Central memory CD8-positive, alpha-beta T cell (primary cell): ENCODE measurements around the gene HDAC9.

Experiments
- ATAC-seq: fragments of 150-1000 bp; cut with Tn5 transposase; replicated peaks from 2 replicates; pipeline ENCODE4 v1.10.0; 2022; ENCODE audit warnings: mild to moderate bottlenecking, moderate FRiP score, moderate number of reproducible peaks; ENCODE audit not compliant: poor library complexity, severe bottlenecking; ENCODE audit errors: extremely low read depth
- DNase-seq, 2 donors: peaks; one replicate each; pipeline ENCODE4 v3.0.0; 2021; ENCODE audit warnings: low spot score in 2 of 2
- H3K27ac Mint-ChIP-seq: one replicate; pipeline ENCODE4 v1.8.0; 2022; ENCODE audit warnings: low read depth, mild to moderate bottlenecking, moderate library complexity, mixed read lengths
- H3K27me3 Mint-ChIP-seq: one replicate; pipeline ENCODE4 v1.8.0; 2022; ENCODE audit warnings: mixed read lengths
- H3K36me3 Mint-ChIP-seq: one replicate; pipeline ENCODE4 v1.8.0; 2022; ENCODE audit warnings: mild to moderate bottlenecking, moderate library complexity, mixed read lengths; ENCODE audit not compliant: insufficient read depth
- H3K4me1 Mint-ChIP-seq: one replicate; pipeline ENCODE4 v1.8.0; 2022; ENCODE audit warnings: mixed read lengths
- H3K4me3 Mint-ChIP-seq: one replicate; pipeline ENCODE4 v1.8.0; 2022; ENCODE audit warnings: mild to moderate bottlenecking, moderate library complexity, mixed read lengths
- H3K9me3 Mint-ChIP-seq: one replicate; pipeline ENCODE4 v1.8.0; 2022; ENCODE audit warnings: mixed read lengths

Gene HDAC9

GRCh38 chr7:18497800-18498199 is 2.3 kb downstream of the HDAC9 start:
- Mint-ChIP-seq H3K9me3 (no peaks in the 10 kb centered on the region), H3K27ac (no peak overlapping the region), H3K4me1 (peaks cover 12% of the 10 kb centered on the region), H3K27me3 (no peaks in the 10 kb centered on the region), H3K4me3 (no peak overlapping the region), H3K36me3 (no peaks in the 10 kb centered on the region)
- ATAC-seq (no peak), DNase-seq (no peak)

- no peaks in the 10 kb centered on the region for H3K36me3 Mint-ChIP-seq
- DNase-seq (no peak), ATAC-seq (no peak)
- peaks cover 12% of the 10 kb centered on the region for H3K4me1 Mint-ChIP-seq
- H3K9me3 Mint-ChIP-seq: no peaks in the 10 kb centered on the region
- H3K4me3 Mint-ChIP-seq: no peak overlapping the region
- H3K27me3 Mint-ChIP-seq: no peaks in the 10 kb centered on the region
- no peak overlapping the region for H3K27ac Mint-ChIP-seq
Measured at GRCh38 chr7:18498341-18498740, 2.8 kb downstream of the HDAC9 start.

DNA sequence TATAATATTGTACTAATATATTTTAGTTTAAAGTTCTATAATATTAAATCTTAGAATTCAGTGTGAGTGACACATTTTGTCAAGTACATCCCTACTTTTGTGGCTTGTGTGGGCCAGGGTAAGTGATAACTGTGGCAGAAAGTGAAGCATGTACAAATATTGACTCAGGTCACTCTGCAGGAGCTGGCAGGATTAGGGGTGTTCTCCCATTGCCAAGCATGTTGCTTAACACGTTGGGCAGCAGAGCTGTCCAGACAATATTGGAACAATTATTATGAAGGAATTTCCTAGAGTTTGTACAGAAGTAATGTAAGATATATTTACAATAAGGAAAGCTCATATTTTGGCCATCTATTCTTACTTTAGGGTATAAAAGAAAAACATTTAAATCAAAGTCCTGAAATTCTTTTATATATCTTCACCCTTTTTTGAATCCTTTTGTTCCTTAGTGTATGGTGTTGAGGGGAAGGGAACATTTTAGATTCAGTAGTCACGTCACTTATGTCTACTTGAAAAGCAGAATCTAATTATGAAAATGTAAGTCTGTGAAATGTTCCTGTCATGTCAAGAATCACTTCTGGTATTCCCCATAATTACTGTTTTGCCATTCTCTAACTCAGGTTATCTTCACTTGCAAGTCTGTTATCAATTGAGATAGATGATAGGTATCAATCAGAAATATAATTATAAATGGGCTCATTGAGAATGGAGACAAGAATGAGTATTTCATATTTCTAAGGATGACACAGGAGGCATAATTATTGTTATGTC is 4.0 kb downstream of the HDAC9 start:
- no peak for ATAC-seq
- DNase-seq: no peak
- peaks cover 12% of the 10 kb centered on the region for H3K4me1 Mint-ChIP-seq
- H3K27ac Mint-ChIP-seq: no peak overlapping the region
- H3K27me3 Mint-ChIP-seq: no peaks in the 10 kb centered on the region
- no peaks in the 10 kb centered on the region for H3K36me3 Mint-ChIP-seq
- H3K4me3 Mint-ChIP-seq: no peak overlapping the region
- no peaks in the 10 kb centered on the region for H3K9me3 Mint-ChIP-seq

DNA sequence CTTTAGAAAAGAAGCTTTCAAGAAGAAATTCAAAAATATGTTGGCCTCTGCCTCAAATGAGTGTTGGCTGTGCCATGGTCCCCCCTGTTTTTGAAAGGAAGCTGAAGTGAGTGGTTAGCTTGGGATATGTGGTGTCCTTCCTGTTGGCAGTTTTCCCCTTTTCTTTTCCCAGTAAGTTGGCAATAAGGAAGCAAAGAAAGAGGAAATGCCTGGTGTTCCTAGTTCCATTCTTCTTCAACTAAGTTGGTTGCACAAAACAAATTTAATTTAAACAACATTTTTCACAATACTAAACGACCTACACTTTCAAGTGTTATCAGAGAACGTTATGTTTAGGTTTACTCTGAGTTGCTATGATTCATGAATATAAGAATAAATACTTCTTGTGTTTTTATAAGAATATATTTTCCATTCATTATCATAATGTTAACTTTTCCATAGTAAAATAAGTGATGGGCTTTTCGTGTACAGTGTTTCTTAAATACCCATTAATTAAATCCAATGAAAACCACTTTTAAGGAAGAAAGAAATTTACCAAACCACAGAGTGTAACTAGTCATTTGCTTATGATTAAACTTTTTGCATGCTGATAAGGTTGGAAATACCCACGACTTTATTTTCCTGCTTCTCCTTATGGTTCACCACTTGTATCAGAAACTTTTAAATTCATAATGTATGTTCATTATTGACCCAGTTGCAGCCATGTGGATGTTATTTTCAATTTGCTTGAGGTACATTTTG is 7.7 kb downstream of the HDAC9 start:
- Mint-ChIP-seq H3K9me3 (no peaks in the 10 kb centered on the region), H3K27me3 (no peaks in the 10 kb centered on the region), H3K4me1 (no peaks in the 10 kb centered on the region), H3K27ac (no peak overlapping the region), H3K36me3 (no peaks in the 10 kb centered on the region), H3K4me3 (no peak overlapping the region)
- DNase-seq (no peak), ATAC-seq (no peak)

GRCh38 chr7:18504965-18505364 is 9.4 kb downstream of the HDAC9 start:
- Mint-ChIP-seq H3K9me3 (no peaks in the 10 kb centered on the region), H3K36me3 (no peaks in the 10 kb centered on the region), H3K4me1 (no peaks in the 10 kb centered on the region), H3K27me3 (no peaks in the 10 kb centered on the region), H3K4me3 (no peak overlapping the region), H3K27ac (no peak overlapping the region)
- DNase-seq (no peak), ATAC-seq (no peak)

DNA sequence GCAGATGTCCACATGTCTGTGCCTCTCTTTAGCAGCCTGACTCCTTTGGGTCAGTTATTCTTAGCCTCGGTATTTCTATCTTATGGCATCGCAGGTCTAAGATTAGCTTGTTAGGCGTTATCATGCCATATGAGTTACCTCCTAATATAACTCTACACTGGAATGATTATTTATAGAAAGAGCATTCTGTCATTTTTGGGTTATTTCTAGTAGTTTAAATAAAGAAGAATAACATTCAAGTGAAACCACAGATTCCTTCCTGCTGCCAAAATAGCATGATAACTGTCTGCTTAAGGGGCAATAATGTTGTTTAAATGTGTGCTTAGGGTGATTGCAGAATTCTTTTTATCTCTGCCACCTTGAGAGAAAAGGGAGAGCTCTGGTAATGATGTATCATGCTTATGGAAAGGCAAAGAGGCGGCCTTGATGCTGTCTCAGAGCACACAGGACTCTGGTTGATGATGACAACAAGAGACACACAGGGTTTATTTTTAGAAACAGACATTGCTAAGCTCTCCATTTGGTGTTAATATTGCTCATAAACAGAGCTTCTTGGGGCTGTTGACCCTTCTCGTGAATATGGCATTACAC is 10.4 kb downstream of the HDAC9 start:
- Mint-ChIP-seq H3K27me3 (no peaks in the 10 kb centered on the region), H3K36me3 (no peaks in the 10 kb centered on the region), H3K27ac (no peak overlapping the region), H3K4me3 (no peak overlapping the region), H3K9me3 (no peaks in the 10 kb centered on the region), H3K4me1 (no peaks in the 10 kb centered on the region)
- no peak for ATAC-seq
- DNase-seq: no peak

DNA sequence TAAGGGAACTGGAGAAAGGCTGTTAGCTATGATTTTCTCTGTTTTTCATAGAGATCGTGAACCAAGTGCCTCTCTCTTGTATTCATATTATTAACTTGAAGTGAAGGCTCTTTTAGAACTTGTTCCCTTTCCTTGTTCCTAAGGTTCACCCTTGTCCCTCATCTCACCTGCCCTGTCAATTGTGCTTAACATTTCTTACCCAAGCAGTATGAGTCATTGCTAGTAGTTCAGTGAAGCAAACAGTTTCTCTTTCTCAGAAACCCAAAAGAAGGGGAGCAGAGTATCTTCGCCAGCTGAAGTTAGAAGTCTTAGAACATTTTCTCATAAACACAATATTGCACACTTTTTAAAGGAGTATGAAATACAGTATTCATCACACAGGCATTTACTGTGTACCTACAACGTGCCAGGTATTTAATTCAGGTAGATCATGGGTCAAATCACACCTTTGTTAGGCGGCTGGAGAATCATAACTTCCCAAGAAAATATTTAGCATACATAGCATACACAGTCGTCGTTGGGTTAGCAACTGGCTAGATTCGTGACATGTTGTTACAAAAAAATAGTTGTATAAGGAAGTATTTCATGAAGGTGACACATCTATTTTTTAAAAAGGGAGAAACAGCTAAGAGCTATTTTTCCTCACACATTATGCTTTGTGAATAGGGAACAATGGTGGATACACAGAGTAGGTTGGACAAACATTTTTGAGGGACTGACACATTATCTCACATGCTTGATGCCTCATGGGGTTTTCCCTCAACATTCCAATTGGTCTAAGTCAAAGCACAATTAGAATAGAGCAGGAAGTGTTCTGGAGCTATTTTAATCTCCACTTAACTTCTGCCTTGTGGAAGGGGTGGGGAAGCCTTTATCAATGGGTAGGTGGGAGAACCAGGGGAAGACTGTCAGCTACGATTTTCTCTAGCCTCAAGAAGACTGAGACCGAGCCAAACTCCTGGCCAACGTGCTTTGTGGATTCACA is 13.2 kb downstream of the HDAC9 start:
- DNase-seq (no peak), ATAC-seq (no peak)
- Mint-ChIP-seq H3K27ac (no peak overlapping the region), H3K36me3 (no peaks in the 10 kb centered on the region), H3K9me3 (no peaks in the 10 kb centered on the region), H3K4me3 (no peak overlapping the region), H3K4me1 (no peaks in the 10 kb centered on the region), H3K27me3 (no peaks in the 10 kb centered on the region)

GRCh38 chr7:18509481-18509880 is 13.9 kb downstream of the HDAC9 start:
- no peaks in the 10 kb centered on the region for H3K9me3 Mint-ChIP-seq
- H3K4me1 Mint-ChIP-seq: no peaks in the 10 kb centered on the region
- no peak overlapping the region for H3K27ac Mint-ChIP-seq
- no peaks in the 10 kb centered on the region for H3K27me3 Mint-ChIP-seq
- H3K36me3 Mint-ChIP-seq: no peaks in the 10 kb centered on the region
- ATAC-seq (no peak), DNase-seq (no peak)
- H3K4me3 Mint-ChIP-seq: no peak overlapping the region

DNA sequence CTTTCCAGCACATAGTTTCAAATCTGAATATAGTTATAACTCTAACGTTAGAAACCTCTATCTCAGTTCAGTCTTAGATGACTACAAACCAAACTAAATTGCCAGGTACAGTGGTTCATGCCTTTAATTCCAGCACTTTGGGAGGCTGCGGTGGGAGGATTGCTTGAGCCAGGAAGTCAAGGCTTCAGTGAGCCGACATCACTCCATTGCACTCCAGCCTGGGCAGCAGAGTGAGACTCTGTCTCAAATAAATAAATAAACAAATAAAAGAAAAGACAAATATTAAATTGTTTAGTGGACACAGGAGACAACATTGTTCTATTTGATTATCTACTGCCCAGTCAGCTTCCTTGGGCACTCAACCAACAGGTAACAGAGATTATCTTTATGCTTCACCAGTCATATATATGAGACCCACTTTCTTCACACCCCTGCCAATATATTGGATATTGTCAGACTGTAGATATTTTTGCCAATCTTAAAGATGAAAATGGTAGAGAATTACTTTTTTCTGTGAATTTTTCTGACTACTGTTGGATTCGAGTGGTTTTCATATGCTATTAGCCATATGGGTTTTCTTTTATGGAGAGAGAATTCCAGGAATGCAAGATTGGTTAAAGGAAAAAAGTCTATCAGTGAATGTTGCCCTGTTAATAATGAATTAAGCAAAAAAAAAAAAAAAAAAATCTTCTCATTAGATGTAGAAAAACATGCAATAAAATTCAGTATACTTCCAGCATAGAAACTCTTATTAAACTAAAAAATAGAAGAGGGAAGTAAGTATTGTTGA is 16.0 kb downstream of the HDAC9 start:
- no peak for ATAC-seq
- no peaks in the 10 kb centered on the region for H3K4me1 Mint-ChIP-seq
- H3K27me3 Mint-ChIP-seq: no peaks in the 10 kb centered on the region
- no peak overlapping the region for H3K27ac Mint-ChIP-seq
- H3K36me3 Mint-ChIP-seq: no peaks in the 10 kb centered on the region
- H3K4me3 Mint-ChIP-seq: no peak overlapping the region
- no peak for DNase-seq
- H3K9me3 Mint-ChIP-seq: no peaks in the 10 kb centered on the region

GRCh38 chr7:18513343-18513742 is 17.8 kb downstream of the HDAC9 start:
- no peak overlapping the region for H3K4me3 Mint-ChIP-seq
- H3K27me3 Mint-ChIP-seq: no peaks in the 10 kb centered on the region
- H3K4me1 Mint-ChIP-seq: no peaks in the 10 kb centered on the region
- DNase-seq (no peak), ATAC-seq (no peak)
- H3K36me3 Mint-ChIP-seq: no peaks in the 10 kb centered on the region
- no peaks in the 10 kb centered on the region for H3K9me3 Mint-ChIP-seq
- H3K27ac Mint-ChIP-seq: no peak overlapping the region

GRCh38 chr7:18515067-18515466 is 19.5 kb downstream of the HDAC9 start:
- Mint-ChIP-seq H3K4me1 (no peaks in the 10 kb centered on the region), H3K36me3 (no peaks in the 10 kb centered on the region), H3K4me3 (no peak overlapping the region), H3K27ac (no peak overlapping the region), H3K27me3 (no peaks in the 10 kb centered on the region), H3K9me3 (no peaks in the 10 kb centered on the region)
- no peak for DNase-seq
- ATAC-seq: no peak

- H3K36me3 Mint-ChIP-seq: no peaks in the 10 kb centered on the region
- no peaks in the 10 kb centered on the region for H3K27me3 Mint-ChIP-seq
- no peaks in the 10 kb centered on the region for H3K9me3 Mint-ChIP-seq
- H3K27ac Mint-ChIP-seq: no peak overlapping the region
- peaks cover 9% of the 10 kb centered on the region for H3K4me1 Mint-ChIP-seq
- DNase-seq (no peak), ATAC-seq (no peak)
- H3K4me3 Mint-ChIP-seq: no peak overlapping the region
Measured at GRCh38 chr7:18517646-18518045, 22.1 kb downstream of the HDAC9 start.
